GM18909 (cell line): ENCODE results near the gene ABCC11.

Source experiments
- ATAC-seq: cut with Tn5 transposase; IDR thresholded peaks from one replicate; pipeline ENCODE4 v1.9.1; 2021; ENCODE audit warnings: mild to moderate bottlenecking; ENCODE audit not compliant: unreplicated experiment, poor library complexity

ABCC11 gene

GRCh38 chr16:48165961-48166578 lies 81.3 kb downstream of the ABCC11 start:
- ATAC-seq: no peak

DNA sequence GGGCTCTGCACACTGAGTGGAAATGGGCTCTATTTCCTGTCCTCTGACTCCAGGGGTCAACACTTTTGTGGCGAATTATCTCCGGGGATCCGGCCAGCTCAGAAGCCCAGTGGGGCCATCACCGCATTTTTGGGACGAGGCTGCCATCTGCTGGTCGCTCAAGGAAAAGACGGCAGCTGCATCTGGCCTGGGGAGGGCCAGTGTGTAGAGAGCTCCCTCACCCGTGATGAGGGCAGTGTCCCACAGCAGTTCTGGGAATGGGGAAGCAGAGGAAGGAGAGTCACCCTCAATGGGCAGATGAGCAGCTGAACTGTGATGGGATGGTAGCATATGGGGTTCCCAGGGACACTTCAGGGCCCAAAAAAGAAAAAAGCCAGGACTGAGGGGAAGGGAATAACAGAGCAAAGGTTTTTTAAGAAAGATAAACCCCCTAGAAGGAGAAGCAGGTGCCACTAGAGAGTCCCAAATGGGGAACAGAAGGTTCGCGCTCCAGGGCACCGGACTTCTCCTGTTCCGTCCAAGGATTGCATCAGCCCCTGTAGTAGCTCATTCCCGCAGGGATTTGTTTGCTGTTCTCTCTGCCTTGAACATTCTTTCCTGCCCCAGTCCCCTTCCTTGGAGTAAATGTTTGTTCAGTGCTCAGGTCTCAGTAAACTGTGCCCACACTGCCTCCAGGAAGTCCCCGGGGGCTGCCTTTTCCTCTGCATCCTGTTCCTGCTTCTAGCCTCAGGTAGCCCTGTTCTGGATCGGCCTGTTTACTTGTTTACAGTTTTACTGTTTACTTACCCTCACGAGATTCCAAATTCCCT lies 82.2 kb downstream of the ABCC11 start:
- ATAC-seq: peak; percentile 91

GRCh38 chr16:48162839-48163410 lies 84.4 kb downstream of the ABCC11 start:
- ATAC-seq: no peak

DNA sequence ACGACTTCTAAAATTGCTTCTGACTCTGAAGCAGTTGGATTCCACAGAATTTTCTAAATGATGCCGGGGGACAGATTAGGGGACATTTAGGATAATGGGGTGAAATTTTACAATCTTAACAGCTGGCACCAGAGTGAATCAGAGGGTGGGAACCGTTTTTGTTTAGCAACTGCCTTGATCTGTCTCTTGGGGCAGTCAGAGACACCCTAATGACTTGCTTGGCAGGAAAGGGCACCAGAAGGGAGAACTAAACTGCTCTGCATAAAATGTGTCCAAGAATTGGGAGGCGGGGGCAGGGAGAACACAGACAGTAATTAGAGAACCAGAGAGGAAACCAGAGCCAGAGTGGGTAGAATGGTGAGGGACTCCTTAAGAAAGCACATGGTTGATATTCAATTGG lies 85.4 kb downstream of the ABCC11 start:
- no peak for ATAC-seq

DNA sequence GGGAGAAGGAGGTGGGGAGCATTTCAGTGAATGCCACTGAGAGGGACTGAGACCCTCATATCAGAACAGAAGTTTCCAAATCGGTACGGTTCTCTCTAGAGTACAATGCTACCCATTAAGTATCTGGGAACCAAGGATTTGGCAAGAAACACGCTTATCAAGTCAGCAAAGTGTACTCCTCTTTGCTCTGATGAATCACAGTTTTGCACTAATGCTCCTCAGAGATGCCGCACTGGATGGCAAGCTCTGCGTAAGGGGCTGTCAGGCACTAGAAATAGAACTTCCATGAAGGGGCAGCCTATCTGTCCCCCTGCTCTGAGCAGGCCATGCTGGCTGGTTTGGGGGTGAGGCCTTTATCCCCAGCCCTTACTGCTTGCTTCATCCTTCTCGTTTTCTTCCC lies 86.8 kb downstream of the ABCC11 start:
- ATAC-seq: no peak

GRCh38 chr16:48158296-48158695 lies 89.0 kb downstream of the ABCC11 start:
- ATAC-seq: peak; percentile 84

- no peak for ATAC-seq
Observed at GRCh38 chr16:48157794-48158193, 89.5 kb downstream of the ABCC11 start.

- no peak for ATAC-seq
Observed at GRCh38 chr16:48157302-48157701, 90.0 kb downstream of the ABCC11 start.

DNA sequence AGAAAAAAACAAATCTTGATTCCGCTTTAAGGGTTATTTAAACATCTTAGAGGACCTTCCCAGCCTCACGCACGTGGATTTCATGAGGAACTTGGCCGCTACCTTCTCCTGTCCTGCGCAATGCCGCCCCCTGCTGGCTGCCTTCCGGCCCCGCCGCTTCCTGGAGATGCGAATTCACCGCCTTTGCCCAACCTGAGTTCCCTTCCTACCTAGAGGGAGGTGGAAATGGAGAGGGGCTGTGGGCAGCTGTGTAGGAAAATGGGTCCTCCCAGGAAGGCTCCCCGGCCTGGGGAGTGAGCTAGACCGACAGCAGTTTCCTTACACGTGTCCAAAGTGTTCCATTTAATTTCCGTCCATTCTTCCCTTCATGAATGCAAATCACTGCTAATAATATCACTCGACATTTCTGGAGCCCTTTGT lies 90.5 kb downstream of the ABCC11 start:
- peak; percentile 45 for ATAC-seq

DNA sequence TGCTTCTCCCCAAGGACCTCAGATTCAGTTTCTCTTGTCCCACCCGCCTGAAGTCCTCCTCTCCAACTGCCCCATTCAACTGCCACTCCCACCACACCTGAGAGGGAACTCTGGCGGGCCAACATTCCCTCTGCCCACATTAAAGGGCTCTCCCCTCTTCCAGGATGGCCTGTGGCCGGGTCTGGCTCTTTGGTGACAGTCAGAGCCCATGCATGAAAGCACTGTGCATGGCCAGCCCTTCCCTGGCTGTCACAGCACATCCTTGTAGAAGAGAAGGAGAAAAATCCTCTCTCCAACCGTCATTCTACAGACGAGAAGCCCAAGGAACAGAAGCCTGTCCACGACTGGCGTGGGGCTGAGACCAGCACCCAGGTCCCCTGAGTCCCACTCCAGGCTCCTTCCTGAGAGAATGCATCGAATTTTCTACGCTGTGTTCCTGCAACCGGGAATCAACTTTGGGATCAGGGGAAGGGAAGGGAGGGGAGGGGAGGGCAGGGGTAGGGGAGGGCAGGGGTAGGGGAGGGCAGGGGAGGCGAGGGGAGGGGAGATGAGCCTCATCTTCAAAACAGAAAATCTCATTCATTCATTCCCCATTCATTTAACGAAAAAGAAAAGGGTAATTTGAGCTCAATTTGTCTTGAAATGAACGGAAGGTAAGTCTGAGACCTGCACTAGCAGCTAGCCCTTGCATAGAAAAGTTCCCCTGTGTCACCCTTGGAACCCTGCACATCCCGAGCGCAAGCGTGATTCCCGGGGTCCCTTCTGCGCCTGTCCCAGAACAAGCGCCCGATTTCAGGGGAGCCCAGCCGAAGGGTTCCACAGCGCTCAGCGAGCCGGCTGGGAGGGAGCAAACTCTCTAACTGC lies 91.2 kb downstream of the ABCC11 start, which contains the start of gene ABCC12:
Gene ABCC12 (minus strand): TSS at position 68 of the 864 bp plus-strand sequence. CDS start 9,569 bp downstream, outside the sequence.
- no peak for ATAC-seq

GRCh38 chr16:48153774-48154173 lies 93.6 kb downstream of the ABCC11 start:
- no peak for ATAC-seq

GRCh38 chr16:48152226-48152625 lies 95.1 kb downstream of the ABCC11 start:
- ATAC-seq: no peak

DNA sequence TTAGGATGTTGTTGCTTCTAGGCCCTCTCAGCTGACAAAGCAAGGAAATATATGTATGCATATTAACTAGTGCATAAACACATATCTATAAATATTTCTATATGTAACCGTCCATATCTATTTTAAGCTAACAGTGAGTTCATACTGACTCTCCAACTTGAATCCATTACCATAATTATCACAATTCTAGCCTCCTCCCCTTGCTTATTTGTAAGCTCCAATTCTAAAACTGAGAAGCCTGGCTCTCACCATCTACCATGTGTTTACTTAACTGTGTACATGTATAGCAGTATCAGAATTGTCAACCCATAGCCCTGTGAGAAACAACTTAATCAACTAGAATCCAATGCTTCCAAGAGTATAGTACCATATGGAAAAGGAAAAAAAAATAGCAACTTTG lies 96.6 kb downstream of the ABCC11 start:
- ATAC-seq: no peak

GRCh38 chr16:48146710-48147109 lies 100.6 kb downstream of the ABCC11 start:
- no peak for ATAC-seq

GRCh38 chr16:48146131-48146530 lies 101.2 kb downstream of the ABCC11 start:
- ATAC-seq: no peak

DNA sequence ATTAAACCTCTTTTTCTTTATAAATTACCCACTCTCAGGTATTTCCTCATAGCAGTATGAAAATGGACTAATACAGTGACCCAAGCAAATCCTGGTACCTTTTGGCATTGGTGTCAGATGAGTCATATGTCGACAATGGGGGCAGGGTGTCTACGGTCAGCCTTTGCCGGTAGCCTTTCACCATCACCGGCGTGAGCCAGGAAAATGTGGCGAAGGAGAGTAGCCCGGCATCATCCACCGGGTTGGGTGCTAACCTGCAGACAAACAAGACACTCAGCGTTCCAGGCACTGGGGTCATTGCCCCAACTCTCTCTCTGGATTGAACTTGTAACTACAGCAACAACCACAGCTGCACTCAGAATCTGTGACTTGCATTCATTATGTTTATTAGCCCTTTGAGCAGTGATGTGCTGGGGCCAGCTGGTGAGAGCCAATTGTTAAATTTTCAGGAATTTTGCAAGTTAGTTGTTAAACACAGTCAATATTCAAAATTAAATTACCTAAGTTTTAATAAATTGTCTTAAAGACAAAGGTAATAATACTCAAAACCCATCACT lies 103.4 kb downstream of the ABCC11 start:
- no peak for ATAC-seq

DNA sequence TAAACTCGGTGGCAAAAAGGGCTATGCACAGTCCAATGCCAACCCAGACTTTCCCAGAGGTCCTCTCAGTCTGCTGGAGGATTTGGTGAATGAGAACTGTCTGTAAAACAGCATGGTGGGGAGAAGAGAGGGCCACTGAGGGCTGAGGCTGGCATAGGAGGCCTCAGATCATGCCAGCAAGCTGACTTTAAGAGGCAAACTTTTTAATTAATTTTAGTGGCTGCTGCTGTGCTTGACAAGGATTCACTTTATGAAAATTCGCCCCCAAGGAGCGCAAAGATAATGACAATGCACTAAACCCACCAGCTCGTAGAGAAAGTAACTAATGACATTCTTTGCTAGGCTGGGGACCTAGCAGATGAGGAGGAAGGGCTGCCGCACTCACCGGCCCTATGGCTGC lies 106.5 kb downstream of the ABCC11 start:
- ATAC-seq: no peak

DNA sequence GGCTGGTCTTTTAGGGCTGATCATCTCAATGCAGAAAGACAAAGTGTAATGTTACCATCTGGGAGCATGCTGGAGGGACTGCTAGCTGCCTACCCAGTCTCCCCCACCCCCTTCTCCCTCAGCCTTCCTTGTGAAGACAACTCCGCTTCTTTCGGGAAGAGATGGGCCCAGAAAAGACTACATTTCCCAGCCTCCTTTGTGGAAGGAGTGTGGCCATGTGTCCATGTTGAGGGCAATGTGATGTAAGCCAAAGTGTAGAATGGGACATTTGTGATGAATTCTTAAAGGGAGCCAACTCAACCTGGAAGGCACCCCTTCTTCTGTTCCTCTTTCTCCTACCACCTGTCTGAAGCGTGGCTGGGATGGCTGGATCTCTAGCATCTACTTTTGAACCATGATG lies 107.8 kb downstream of the ABCC11 start:
- ATAC-seq: no peak

DNA sequence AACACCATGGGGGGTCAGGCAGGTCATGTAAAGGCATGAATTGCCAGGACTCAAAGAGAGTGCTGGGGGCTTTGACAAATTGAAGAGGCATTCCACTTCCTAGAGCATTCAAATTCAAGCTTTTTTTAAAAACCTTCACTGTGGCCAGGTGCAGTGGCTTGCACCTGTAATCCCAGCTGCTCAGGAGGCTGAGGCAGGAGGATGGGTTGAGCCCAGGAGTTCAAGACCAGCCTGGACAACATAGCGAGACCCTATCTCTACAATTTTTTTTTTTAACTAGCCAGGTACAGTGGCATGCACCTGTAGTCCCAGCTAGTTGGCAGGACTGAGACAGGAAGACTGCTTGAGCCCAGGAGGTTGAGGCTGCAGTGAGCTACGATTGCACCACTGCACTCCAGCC lies 108.8 kb downstream of the ABCC11 start:
- ATAC-seq: no peak

DNA sequence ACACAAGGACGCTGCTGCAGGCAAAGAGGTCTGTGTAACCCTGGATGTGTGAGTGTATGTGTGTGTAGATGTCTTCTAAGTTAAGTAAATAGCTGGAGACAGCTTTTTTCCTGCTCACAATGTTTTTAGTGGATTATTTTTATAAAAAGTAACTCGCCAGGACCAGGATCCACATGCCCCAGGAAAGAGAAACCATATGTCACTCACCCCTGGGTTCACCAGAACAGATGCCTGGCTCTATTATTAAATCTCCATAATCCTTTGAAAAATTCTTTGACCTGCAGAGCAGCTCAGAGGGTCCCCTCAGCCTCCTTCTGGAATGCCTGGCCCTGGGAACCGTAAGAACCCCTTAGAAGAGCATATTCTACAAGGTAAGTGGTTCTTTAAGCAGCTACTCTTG lies 109.5 kb downstream of the ABCC11 start:
- ATAC-seq: no peak
